Measurements from ENCODE around the gene TNKS2. TPM values are rescaled to one million over a fixed set of nuclear protein-coding genes. Genes with fewer than 3 reads are reported as not detected.
"Not testable (repeated sequence)": the region's sequence is repeated elsewhere in the genome, so short reads cannot be mapped to it uniquely, and the experiment has no call there.

Gene TNKS2
- total RNA-seq, 1 donor from 2014 or later: 53.7 TPM

GRCh38 chr10:91885362-91886079 is 87.3 kb downstream of the TNKS2 start:
- Mint-ChIP-seq H3K36me3 (no peaks in the 10 kb centered on the region), H3K27me3 (ENCODE audit: low read depth) (no peaks in the 10 kb centered on the region), H3K9me3 (no peaks in the 10 kb centered on the region), H3K4me3 (no peak overlapping the region), H3K4me1 (peaks cover 38% of the 10 kb centered on the region), H3K27ac (peak overlapping the region; percentile 76)
- TF ChIP-seq CTCF (IDR thresholded peaks at IDR 0.05; ENCODE audit: unreplicated experiment): no peak
- no peak for DNase-seq (ENCODE audit: low spot score in 2 of 2, unreplicated experiment in 2 of 2)

GRCh38 chr10:91886954-91887271 is 88.7 kb downstream of the TNKS2 start:
- no peak for TF ChIP-seq CTCF (IDR thresholded peaks at IDR 0.05; ENCODE audit: unreplicated experiment)
- Mint-ChIP-seq H3K27ac (peak overlapping the region; percentile 97), H3K36me3 (no peaks in the 10 kb centered on the region), H3K4me3 (peak overlapping the region; percentile 69), H3K9me3 (no peaks in the 10 kb centered on the region), H3K27me3 (ENCODE audit: low read depth) (no peaks in the 10 kb centered on the region), H3K4me1 (peaks cover 38% of the 10 kb centered on the region)
- DNase-seq (ENCODE audit: low spot score in 2 of 2, unreplicated experiment in 2 of 2): no peak

GRCh38 chr10:91887272-91888076 is 89.2 kb downstream of the TNKS2 start:
- H3K27me3 Mint-ChIP-seq (ENCODE audit: low read depth): no peaks in the 10 kb centered on the region

GRCh38 chr10:91891125-91892001 is 93.1 kb downstream of the TNKS2 start:
- DNase-seq (ENCODE audit: low spot score in 2 of 2, unreplicated experiment in 2 of 2): no peak
- Mint-ChIP-seq H3K9me3 (peaks cover 6% of the 10 kb centered on the region), H3K4me1 (peaks cover 13% of the 10 kb centered on the region), H3K27ac (no peak overlapping the region), H3K36me3 (no peaks in the 10 kb centered on the region), H3K4me3 (no peak overlapping the region), H3K27me3 (ENCODE audit: low read depth) (no peaks in the 10 kb centered on the region)
- TF ChIP-seq CTCF (IDR thresholded peaks at IDR 0.05; ENCODE audit: unreplicated experiment): no peak

More at GRCh38 chr10:91887272-91888076, 89.2 kb downstream of the TNKS2 start:
- no peak for TF ChIP-seq CTCF (IDR thresholded peaks at IDR 0.05; ENCODE audit: unreplicated experiment)
- Mint-ChIP-seq H3K27ac (peak overlapping the region; percentile 97), H3K36me3 (no peaks in the 10 kb centered on the region), H3K9me3 (no peaks in the 10 kb centered on the region), H3K4me3 (peak overlapping the region; percentile 69), H3K4me1 (peaks cover 38% of the 10 kb centered on the region)
- peak; percentile 66 to 78 for DNase-seq (ENCODE audit: low spot score in 2 of 2, unreplicated experiment in 2 of 2)

GRCh38 chr10:91893051-91893450 is 94.8 kb downstream of the TNKS2 start:
- Mint-ChIP-seq H3K27ac (no peak overlapping the region), H3K27me3 (ENCODE audit: low read depth) (no peaks in the 10 kb centered on the region), H3K4me3 (no peak overlapping the region), H3K4me1 (peaks cover 2% of the 10 kb centered on the region), H3K36me3 (no peaks in the 10 kb centered on the region), H3K9me3 (peaks cover 8% of the 10 kb centered on the region)
- TF ChIP-seq CTCF (IDR thresholded peaks at IDR 0.05; ENCODE audit: unreplicated experiment): no peak
- no peak for DNase-seq (ENCODE audit: low spot score in 2 of 2, unreplicated experiment in 2 of 2)

GRCh38 chr10:91894261-91894685 is 96.0 kb downstream of the TNKS2 start:
- not testable (repeated sequence) for H3K27me3 Mint-ChIP-seq (ENCODE audit: low read depth); DNase-seq (ENCODE audit: low spot score in 2 of 2, unreplicated experiment in 2 of 2); H3K27ac Mint-ChIP-seq; H3K4me3 Mint-ChIP-seq; H3K36me3 Mint-ChIP-seq; H3K4me1 Mint-ChIP-seq; H3K9me3 Mint-ChIP-seq

Data from mesothelial cell of epicardium (in vitro differentiated cells).